GM18502 (cell line): Measurements from ENCODE around the gene RGS8.

Experiments used
- ATAC-seq: cut with Tn5 transposase; IDR thresholded peaks from one replicate; pipeline ENCODE4 v1.9.1; 2021; ENCODE audit warnings: mild to moderate bottlenecking; ENCODE audit not compliant: unreplicated experiment, poor library complexity

Gene RGS8

DNA sequence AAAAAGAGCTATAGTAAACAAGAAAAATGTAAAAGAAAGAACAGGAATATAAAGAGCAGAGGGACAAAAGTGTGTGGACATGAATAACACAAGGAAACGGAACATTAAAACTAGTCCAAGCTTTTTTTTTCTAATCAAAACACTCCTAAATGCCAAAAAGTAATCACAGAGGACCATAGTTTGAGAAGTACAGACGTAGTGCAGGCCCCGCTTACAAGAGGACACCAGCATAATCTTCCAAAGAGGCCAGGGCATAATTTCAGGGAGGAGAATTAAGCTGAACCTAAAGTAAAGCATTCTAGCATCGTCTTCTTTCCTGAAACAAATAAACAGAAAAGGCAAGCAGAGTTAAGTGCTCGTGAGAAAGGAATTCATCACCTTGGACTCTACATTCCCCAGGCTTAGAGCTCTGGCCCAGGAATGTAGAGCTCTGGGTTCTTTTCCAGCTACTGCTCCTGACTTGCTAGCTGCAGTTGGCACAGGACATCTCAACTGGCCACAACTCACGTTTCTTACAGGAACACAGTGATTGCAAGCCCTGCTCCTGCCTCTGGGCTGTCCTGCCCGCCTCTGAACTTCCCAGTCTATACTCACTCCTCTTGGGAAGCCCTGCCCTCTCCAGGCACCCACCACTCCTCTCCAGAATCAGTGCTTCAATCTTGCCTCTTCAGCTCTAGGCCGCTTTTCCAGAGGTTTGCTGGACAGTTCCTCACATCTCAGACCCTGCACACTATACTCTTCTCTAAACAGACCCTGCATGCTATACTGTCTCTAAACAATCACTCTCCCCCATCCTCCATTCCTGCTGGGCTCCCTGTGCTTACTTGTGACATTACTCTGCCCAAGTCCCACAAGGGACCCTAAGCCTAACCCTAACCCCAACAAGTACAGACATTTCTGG is 9.8 kb downstream of the RGS8 start:
- no peak for ATAC-seq

DNA sequence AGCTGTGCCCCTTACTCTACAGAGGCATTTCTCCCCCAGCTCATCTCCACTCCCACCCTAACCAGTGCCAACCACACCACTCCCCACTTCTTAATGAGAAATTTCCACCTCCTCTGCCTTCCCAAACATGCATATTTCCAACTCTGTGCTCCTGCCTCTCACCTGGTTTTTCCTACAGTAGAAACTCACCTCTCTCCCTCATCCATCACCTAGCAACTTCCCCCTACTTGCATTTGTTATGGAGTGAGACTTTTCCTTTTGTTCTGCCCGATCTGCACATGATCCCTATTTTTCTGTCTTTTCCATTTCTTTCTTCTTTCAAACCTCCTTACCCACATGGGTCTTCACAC is 11.9 kb downstream of the RGS8 start:
- no peak for ATAC-seq

DNA sequence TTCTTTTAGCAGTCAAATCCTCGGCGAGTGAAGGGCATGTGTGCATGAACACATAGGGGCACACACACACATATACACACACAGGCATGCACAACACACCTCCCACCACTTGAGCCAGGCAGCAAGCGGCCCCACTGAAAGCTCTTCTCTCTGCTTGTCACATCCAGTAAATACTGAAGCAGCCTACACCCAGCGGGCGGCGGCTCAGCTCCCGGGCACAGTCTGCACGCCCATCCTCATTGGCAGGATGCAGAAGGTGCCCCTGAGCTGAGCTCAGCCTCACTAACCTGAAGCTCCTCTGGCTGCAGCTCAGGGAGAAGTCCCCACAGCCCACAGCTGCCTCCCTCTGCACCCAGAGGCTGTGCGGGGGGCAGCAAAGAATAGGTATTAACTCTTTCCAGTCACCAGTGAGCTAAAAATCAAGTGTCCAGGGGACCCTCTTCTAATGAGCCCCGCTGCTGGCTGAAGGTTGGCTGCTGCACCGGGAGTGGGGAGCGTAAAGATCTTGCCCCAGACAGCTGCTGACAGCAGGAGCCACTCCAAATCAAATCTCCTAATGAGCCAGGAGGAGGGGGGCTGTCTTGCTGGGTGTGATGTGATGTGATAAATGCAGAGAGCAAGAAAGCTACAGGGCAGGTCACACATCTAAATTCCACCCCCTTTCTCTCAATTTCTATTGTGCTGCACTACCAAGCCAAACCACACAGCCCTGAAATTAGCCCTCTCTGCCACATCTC is 12.5 kb downstream of the RGS8 start:
- no peak for ATAC-seq

DNA sequence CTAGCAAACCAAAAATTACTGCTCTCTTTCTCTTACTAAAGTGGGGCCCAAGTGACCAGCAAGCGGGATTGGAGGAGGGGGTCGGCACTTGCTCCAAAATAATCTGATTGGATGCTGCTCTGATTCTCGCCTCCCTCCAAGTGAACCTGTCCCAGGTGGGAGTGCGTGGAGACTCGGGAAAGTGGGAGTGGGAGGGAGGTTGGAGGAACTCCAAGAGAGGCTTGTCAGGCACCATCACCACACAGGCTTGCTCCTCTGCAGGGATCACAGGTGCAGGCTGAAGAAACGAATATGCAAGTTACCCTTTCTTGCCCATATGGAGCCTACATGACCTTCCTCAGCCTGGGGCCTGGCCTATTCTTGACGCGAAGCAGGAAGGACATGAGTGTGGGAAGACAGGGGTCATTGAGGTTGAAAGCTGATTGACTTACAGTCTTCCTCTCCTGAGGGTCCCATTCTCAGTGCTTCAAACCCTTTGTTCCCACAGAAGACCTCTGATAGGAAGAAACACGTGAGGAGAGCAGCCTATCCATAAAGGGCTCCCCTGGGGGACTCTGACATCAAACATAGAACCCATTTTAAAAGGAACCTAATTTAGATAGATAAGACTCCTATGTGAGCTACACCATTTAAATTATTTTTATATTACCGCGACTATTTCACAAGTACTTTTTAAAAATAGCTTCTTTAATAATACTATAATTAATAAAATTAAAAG is 14.2 kb downstream of the RGS8 start:
- no peak for ATAC-seq

DNA sequence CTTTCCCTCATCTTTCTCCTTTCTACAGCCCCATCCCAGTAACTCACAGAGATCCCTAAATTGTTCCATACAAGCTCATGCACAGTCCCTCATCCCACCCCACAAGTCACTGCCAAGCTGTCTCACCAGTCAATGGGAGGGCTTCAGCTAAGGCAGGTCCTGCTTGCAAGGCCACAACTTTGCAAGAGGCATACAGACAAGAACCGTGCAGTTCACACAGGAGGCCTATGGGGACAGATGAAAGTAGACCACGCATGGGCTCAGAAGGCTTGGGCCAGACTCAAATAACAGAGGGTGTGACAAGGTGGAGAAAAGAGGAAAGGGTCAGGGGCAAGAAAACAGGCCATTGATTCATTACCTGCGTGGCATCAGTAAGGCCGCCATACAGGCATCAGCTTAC is 15.1 kb downstream of the RGS8 start:
- ATAC-seq = no peak

DNA sequence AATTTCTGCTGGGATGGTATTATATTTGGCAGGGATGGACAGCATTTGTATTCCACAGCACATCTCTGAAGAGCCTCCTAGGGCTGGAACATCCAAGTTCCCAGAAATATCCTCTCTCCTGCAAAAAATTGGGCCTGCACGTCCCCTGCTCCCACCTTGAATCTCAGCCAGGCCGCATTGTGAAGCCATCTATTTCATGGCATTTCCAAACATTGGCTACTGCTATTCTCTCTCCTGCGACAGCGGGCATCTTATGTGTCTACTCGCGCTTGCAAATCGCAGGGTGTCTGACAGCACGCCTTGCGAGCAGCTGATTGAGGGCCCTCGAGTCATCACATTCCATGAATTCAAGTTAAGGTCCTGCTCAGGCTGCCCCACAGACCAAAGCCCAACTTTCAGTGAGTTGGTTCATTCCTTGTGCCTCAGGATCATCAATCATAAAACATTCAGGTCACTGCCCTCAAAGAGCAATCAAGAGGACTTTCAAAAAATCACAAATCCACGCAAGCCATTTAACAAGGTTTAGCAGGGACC is 15.8 kb downstream of the RGS8 start:
- no peak for ATAC-seq

DNA sequence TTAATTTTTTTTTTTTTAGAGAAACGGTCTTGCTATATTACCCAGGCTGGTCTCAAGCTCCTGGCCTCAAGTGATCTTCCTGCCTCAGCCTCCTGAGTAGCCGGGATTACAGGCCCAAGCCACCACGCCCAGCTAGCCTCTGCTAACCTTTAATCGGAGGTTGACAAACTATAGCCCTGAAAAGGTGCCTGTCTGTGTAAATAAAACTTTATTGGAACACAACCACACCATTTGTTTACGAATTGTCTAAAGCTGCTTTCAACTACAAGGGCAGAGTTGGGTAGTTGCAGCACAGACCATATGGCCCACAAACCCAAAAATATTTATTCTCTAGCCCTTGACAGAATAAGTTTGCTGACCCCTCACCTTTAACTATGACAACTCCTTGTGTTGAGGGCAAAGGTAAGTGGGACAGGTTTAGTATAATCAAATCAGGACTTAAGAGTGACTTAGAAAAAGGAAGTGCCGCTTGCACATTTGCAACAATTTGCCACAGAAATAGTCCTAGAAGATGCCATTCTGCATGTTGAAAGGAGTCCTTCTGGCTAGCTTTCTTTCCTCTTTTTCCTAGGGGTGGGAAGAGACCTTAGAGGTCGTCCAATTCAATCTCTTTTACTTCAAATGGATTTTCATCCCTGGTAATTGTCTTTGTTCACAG is 16.4 kb downstream of the RGS8 start:
- no peak for ATAC-seq

DNA sequence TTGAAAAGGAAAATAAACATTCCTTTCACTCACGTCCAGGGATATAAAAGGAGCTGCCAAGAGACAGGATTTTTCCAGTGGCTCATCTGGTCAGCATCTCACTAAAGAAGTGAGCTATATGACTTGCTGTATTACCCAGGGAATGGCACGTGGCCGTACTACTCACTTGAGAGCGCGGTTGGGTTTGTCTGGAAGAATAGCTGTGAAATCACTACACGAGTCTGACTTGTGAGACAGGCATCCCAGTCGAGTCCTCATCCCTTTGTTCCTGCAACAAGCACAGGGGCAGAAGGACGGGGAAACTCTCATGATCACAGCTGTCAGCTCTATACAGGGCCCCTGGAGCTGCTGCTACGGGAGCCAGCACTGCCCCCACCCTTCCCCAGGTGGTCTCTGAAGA is 17.7 kb downstream of the RGS8 start:
- no peak for ATAC-seq

DNA sequence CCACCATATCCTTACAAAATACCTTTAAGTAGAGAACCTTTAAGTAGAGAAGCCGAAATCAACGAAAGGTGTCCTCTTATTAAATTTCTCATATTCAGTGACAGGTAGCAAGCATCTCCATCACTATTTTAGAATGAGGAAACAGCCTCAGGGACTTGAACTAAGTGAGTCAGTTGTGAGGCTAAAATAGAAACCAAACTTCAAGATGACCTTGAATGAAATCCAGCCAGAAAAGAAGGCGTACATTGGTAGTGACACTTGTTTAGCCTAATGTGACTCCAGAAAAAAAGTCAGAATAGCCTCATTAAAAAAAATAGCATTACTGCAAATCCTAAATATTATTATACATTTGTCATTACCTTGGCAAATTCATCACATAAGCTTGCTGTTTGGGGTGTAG is 20.1 kb downstream of the RGS8 start:
- ATAC-seq = no peak

DNA sequence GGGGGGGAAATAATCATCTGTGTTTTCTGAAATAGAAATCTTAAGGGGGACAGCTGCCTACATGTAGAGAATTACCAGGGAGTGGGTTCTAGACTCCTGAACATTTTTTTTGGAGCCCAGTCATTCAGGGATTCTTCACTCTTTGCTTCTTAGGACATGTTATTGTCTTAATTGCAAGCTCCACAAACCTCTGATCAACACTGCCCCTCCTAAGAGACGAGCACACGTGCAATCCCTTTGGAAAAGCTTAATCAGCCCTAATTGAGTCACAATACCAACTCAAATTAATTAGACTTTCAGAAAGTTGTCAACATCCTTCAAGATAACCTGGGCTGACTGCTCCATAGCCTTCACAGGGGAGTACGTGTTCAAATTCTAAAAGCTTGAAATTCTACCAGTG is 21.4 kb downstream of the RGS8 start:
- ATAC-seq = no peak

DNA sequence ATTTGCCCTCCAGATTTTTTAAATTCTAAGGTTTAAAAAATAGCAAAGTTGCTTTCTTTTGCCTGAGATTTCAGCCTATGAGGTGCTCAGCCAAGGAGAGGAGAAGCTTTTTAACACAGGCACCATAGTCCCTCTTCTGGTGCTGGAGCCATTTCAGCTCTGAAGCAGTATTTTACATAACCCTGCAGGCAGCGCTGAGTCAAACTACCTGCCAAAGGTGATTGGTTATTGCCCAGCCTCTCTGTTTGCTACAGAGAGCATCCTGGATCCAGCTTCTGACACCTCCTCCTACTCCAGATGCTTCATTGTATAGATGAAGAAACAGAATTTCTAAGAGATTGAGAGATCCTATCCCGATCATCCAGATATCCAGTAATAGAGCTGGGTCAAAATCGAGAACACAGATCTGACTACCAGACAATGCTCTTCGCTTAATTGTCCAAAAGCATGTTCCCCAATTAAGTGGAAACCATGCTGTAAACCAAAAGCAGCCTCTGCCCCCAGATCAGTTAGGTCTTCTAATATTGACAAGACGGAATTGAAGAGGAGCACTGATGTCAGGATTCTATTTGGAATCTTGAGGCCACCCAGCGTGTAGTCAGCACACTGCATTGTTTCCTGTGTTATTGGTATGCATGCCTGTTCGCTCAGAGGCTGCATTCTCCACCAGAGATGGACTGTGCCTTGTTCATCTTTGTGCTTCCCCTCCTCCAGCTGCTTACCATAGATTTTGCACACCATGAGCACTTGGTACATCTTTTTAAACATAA is 22.1 kb downstream of the RGS8 start:
- ATAC-seq = no peak

DNA sequence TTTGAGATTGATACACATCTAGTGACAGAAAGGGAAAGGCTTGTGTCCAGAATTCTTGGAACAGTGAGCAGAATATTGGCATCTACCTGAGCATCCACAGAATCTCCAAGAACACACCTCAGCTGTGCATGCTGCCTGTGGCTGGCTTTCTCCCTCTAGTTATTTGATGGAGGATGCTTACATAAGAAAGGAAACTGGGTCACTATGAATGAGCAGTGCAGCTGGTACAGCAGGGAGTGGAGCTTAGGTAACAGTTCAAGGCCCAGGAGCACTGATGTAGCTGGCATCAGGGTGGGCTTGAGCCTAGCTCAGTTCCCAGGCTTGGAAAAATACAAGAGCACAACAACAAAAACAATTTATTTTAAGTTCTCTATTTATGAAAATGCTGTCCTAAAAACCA is 26.3 kb downstream of the RGS8 start:
- no peak for ATAC-seq

DNA sequence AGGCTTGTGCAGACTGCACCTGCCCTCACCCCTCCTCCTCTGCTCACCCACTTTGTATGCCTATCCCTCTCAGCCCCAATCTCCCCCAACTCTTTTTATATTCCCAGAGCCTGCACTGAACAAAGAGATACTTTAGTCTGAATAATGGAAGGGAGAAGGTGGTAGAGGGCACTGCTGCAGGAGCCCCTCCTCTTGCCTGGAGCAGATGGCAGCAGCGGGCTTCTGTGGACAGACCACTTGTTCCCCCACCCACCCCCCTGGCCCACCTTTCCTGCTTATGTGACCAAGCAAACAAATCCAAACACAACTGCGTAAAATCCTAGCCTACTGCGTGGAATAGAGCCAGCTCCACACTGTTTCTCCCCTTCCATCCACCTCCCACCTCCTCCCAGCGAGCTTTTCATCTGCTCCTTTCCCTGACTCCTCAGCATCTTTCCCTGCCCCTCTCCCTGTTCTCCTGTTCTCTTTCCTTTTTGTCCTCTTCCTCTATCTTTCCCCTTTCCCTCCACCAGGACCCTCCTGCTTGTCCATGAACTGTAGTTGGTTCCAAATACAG is 27.5 kb downstream of the RGS8 start:
- ATAC-seq = no peak

DNA sequence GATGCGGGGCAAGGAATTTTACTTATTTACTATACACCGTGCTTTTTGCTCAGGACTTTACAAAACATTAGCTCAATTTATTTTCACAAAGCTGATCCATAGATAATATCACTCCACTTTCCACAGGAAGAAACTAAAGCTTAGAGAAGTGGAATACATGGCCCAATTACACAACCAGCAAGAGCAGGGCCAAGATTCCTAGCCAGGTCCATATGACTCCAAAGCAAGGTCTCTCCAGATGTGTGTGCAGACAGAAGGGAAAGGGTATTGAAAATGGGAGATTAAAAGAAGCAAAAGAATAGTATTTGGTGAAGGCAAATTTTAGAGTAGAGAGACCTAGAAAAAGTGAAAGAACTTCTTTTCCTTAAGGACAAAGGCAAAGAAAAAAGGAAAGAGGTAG is 30.4 kb downstream of the RGS8 start:
- no peak for ATAC-seq

DNA sequence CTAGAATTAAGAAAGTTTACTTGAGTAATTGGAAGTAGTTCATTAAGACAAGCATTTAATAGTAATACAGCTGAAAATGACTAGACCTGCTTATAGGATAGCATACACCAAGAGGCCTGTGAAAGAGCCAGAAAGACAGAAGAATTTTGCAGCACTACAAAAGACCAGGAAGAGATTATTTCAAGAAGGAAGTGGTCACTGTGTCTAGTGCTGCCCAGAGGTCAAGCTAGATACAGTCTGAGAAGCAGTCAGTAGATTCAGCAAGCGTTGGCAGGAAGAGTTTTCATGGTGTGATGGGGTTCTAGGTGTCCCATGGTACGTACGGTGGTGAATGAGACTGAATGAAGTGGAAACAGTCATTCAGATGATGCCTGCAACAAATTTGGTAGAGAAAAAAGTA is 31.5 kb downstream of the RGS8 start:
- no peak for ATAC-seq

DNA sequence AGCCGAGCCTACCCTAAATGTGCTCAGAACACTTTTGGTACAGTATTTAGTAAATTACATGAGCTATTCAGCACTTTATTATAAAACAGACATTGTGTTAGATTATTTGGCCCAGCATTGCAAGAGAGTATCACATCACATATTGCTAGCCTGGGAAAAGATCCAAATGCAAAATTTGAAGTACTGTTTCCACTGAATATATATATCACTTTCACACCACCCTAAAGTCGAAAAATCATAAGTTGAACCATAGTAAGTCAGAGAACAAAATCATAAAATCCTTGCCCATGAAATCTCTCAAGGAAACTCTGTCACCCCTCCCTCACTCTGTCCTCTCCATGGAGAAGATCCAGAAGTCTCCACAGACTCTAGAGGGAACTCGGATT is 33.1 kb downstream of the RGS8 start:
- no peak for ATAC-seq

DNA sequence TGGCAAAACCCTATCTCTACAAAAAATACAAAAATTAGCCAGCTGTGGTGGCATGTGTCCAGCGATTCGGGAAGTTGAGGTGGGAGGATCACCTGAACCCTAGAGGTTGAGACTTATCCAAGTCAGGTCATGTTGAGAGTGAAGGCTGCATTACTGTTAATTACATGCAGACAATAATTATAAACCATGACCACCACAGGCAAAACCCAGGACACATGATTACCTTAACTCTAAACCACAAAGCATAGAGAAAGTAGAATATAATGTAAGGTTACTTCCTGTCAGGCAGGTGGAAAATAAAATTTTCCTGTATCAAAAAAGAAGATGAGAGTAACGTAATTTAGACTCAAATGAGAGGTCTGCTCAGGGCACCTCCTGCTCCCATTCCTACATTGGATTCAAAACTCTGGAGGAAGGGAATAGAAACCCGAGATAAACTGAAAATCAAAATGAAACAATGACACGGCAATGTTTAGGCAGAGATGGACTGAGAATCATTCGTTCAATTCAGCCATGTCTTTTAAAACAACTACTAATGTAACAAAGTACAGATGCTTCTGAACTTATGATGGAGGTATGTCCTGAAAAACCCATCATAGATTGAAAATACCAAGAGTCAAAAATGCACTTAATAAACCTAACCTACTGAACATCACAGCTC is 33.6 kb downstream of the RGS8 start:
- ATAC-seq = no peak

DNA sequence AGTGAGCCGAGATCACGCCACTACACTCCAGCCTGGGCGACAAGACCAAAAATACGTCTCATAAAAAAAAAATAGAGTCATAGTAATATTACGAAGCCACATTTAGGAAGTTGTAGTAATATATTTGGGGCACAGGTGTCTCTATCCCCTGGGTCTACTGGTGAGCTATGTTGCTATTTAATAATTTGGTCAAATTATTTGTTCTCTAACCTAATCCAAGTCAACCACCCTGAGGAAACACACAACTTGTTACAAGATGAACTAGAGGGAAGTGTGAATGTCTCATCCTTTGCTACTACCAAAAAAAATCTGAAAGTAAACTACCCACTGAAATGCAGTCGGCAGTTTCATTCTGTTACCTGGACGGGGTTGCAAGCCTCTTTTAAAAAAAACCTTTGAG is 35.3 kb downstream of the RGS8 start:
- ATAC-seq = peak; percentile 59

DNA sequence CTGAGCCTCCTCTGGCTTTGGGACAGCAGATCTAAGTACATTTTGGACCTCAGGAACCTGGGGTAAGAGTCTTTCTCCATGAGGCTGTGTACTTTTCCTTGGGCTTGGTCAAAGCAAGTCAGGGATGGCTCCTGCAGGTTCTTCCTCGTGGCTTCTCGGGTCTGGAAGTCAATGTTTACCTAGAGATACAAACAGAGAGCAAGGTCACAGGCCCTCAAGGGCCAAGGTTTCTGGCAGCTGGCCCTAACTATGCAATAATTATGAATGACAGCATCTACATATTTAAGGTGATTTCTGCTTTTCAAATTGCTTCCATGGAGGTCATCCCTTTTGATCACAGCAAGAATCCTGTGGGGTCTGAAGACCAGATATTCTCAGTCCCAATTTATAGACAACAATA is 37.6 kb downstream of the RGS8 start:
- ATAC-seq = no peak
